ENCODE data around the gene ZMYM3. TPM values are rescaled to one million over a fixed set of nuclear protein-coding genes. Genes with fewer than 3 reads are reported as not detected.

The ZMYM3 gene
- total and polyA plus RNA-seq, 2 of the 4 experiments (the other 2 are of a cell fraction): 10.0 to 28.1 TPM

DNA sequence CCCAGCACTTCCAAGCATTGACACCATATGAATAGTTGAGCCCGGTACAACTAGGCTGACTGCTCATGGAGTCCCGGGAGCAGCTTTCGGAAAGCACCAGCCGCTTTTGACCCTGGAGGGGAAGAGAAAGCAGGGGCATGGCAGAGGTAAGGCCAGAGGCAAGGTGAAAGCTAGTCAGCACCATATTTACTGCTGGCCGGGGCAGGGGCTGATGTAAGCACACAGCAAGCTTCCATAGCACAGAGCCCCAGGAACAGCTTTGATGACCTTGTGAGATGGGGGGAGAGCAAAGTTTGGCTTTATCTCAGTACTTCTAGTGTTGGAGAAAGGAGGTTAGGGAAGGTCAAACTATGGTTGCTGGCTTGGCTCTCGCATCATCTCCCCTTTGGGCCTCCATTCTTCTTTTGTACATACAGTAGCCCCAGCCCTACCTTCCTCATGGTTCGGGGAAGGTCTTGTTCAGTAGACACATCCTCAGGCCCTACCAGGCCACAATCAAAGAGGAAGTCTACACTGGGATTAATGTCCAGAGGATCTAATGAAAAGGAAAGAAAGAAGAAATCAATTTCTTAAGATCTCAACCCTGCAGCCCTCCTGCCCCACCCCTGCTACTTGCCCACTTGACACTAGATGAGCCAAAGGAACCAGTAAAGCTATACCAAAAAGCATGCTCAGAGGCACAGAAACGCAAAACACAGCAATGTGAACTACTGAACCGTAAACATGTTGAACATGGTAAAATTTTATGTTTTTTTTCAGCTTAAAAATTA is 9.4 kb downstream of the ZMYM3 start:
- Histone ChIP-seq H3K4ac (ENCODE audit: low read depth, low read length) (no peak overlapping the region), H3K23ac (ENCODE audit: low read depth, low read length) (no peak overlapping the region), H2BK20ac (ENCODE audit: low read depth, low read length) (no peak overlapping the region), H3K9me3 (ENCODE audit: control insufficient read depth, insufficient read depth, low read length) (no peaks in the 10 kb centered on the region), H3K14ac (replicated peaks; ENCODE audit: low read depth, low read length) (no peak overlapping the region), H3K9ac (ENCODE audit: low read depth, low read length) (no peak overlapping the region), H3K4me2 (ENCODE audit: low read depth, low read length) (no peak overlapping the region), H3K36me3 (ENCODE audit: control insufficient read depth, insufficient read depth, low read length) (peaks cover 63% of the 10 kb centered on the region), H2BK5ac (ENCODE audit: low read depth, low read length, poor library complexity, severe bottlenecking) (no peak overlapping the region), H3K4me1 (ENCODE audit: control insufficient read depth, insufficient read depth, low read length) (no peaks in the 10 kb centered on the region), H2BK15ac (ENCODE audit: low read depth, low read length) (no peak overlapping the region), H4K5ac (ENCODE audit: low read depth, low read length) (no peak overlapping the region), H3K56ac (ENCODE audit: extremely low read depth, insufficient read depth, low read length) (no peak overlapping the region), H3K27ac (ENCODE audit: insufficient read depth, low read length) (no peak overlapping the region), H3K27me3 (ENCODE audit: control insufficient read depth, insufficient read depth, low read length) (peaks cover 2% of the 10 kb centered on the region; the same call in 1 of the 2 replicates), H3K9me1 (ENCODE audit: insufficient read depth, low read length) (no peaks in the 10 kb centered on the region), H4K20me1 (ENCODE audit: insufficient read depth, low read length) (no peaks in the 10 kb centered on the region), H2AK5ac (ENCODE audit: low read depth, low read length) (no peak overlapping the region), H3K18ac (ENCODE audit: low read depth, low read length) (no peak overlapping the region), H3K4me3 (ENCODE audit: insufficient read depth, low read depth, low read length) (no peak overlapping the region), H2AK9ac (replicated peaks; ENCODE audit: low read depth, low read length, poor library complexity) (no peak overlapping the region), H2AFZ (replicated peaks; ENCODE audit: low read length, poor library complexity) (no peak overlapping the region), H4K91ac (ENCODE audit: insufficient read depth, low read depth, low read length) (no peak overlapping the region), H2BK120ac (ENCODE audit: low read depth, low read length) (no peak overlapping the region), H3K79me1 (ENCODE audit: low read depth in 1 of 2, low read length in 2 of 2) (no peaks in the 10 kb centered on the region), H4K8ac (ENCODE audit: low read depth in 2 of 2, low read length in 2 of 2) (no peak overlapping the region)
- intact Hi-C loops (cut with micrococcal nuclease) (no loop called here), dilution Hi-C loops (cut with HindIII; ENCODE audit: low sequenced_read_pairs, unreplicated experiment) (no loop called here), in situ Hi-C loops (cut with MboI; ENCODE audit: low sequenced_read_pairs) (no loop called here)
- no peak for ATAC-seq (ENCODE audit: low read depth)
- no peak for DNase-seq
- ChIA-PET CTCF (no interaction called here), POLR2A (ENCODE audit: unreplicated experiment) (no interaction called here)
- WGBS, 2 experiments (ENCODE audit: extremely low coverage in 2 of 2, insufficient read length in 1 of 2): 73% methylated on average over 2 of the region's 9 CpGs; no CpG with 5 or more reads in 1 of the 2 experiments
- TF ChIP-seq, protein P1, sequence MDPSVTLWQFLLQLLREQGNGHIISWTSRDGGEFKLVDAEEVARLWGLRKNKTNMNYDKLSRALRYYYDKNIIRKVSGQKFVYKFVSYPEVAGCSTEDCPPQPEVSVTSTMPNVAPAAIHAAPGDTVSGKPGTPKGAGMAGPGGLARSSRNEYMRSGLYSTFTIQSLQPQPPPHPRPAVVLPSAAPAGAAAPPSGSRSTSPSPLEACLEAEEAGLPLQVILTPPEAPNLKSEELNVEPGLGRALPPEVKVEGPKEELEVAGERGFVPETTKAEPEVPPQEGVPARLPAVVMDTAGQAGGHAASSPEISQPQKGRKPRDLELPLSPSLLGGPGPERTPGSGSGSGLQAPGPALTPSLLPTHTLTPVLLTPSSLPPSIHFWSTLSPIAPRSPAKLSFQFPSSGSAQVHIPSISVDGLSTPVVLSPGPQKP (IDR thresholded peaks at IDR 0.05; ENCODE audit: borderline replicate concordance, low read depth, low read length): no peak
- no peak for TF ChIP-seq MAFK (IDR thresholded peaks at IDR 0.05; ENCODE audit: low read depth, low read length)
- no peak for TF ChIP-seq MXI1 (IDR thresholded peaks at IDR 0.05; ENCODE audit: borderline replicate concordance, low read depth, low read length)
- no peak for TF ChIP-seq RAD21 (IDR thresholded peaks at IDR 0.05; ENCODE audit: low read length)
- TF ChIP-seq, protein P2, sequence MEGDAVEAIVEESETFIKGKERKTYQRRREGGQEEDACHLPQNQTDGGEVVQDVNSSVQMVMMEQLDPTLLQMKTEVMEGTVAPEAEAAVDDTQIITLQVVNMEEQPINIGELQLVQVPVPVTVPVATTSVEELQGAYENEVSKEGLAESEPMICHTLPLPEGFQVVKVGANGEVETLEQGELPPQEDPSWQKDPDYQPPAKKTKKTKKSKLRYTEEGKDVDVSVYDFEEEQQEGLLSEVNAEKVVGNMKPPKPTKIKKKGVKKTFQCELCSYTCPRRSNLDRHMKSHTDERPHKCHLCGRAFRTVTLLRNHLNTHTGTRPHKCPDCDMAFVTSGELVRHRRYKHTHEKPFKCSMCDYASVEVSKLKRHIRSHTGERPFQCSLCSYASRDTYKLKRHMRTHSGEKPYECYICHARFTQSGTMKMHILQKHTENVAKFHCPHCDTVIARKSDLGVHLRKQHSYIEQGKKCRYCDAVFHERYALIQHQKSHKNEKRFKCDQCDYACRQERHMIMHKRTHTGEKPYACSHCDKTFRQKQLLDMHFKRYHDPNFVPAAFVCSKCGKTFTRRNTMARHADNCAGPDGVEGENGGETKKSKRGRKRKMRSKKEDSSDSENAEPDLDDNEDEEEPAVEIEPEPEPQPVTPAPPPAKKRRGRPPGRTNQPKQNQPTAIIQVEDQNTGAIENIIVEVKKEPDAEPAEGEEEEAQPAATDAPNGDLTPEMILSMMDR (conservative IDR thresholded peaks at IDR 0.05; ENCODE audit: low read depth, low read length): no peak
- TF ChIP-seq BHLHE40 (IDR thresholded peaks at IDR 0.05; ENCODE audit: low read depth, low read length): no peak
- TF ChIP-seq POLR2A (IDR thresholded peaks at IDR 0.05; ENCODE audit: low read depth, low read length): no peak
- TF ChIP-seq, protein P3, sequence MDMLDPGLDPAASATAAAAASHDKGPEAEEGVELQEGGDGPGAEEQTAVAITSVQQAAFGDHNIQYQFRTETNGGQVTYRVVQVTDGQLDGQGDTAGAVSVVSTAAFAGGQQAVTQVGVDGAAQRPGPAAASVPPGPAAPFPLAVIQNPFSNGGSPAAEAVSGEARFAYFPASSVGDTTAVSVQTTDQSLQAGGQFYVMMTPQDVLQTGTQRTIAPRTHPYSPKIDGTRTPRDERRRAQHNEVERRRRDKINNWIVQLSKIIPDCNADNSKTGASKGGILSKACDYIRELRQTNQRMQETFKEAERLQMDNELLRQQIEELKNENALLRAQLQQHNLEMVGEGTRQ (IDR thresholded peaks at IDR 0.05; ENCODE audit: low read depth, low read length): no peak
- TF ChIP-seq FOS (IDR thresholded peaks at IDR 0.05; ENCODE audit: low read depth, low read length): no peak
- no peak for TF ChIP-seq CHD1 (IDR thresholded peaks at IDR 0.05; ENCODE audit: low read depth, low read length)
- TF ChIP-seq SMC3 (IDR thresholded peaks at IDR 0.05; ENCODE audit: low read depth, low read length): no peak
- no peak for TF ChIP-seq MAZ (IDR thresholded peaks at IDR 0.05; ENCODE audit: borderline replicate concordance, low read depth, low read length)
- no TSS peak for BruUV-seq (replicated peaks)

Measured in IMR-90 (cell line).